ENCODE results near the gene ZNF117.
"Not testable (repeated sequence)": the region's sequence is repeated elsewhere in the genome, so short reads cannot be mapped to it uniquely, and the experiment has no call there.

Gene ZNF117

GRCh38 chr7:64990936-64991335 is at the start of gene ZNF117:
ZNF117 (minus strand) TSS chr7:64991036.
- DNase-seq (ENCODE audit: low spot score) (no peak), FAIRE-seq (no peak)

GRCh38 chr7:65038767-65039166 is 47.9 kb upstream of the ZNF117 start:
- peak; percentile 14 for DNase-seq (ENCODE audit: low spot score)
- FAIRE-seq, result not testable (repeated sequence)

DNA sequence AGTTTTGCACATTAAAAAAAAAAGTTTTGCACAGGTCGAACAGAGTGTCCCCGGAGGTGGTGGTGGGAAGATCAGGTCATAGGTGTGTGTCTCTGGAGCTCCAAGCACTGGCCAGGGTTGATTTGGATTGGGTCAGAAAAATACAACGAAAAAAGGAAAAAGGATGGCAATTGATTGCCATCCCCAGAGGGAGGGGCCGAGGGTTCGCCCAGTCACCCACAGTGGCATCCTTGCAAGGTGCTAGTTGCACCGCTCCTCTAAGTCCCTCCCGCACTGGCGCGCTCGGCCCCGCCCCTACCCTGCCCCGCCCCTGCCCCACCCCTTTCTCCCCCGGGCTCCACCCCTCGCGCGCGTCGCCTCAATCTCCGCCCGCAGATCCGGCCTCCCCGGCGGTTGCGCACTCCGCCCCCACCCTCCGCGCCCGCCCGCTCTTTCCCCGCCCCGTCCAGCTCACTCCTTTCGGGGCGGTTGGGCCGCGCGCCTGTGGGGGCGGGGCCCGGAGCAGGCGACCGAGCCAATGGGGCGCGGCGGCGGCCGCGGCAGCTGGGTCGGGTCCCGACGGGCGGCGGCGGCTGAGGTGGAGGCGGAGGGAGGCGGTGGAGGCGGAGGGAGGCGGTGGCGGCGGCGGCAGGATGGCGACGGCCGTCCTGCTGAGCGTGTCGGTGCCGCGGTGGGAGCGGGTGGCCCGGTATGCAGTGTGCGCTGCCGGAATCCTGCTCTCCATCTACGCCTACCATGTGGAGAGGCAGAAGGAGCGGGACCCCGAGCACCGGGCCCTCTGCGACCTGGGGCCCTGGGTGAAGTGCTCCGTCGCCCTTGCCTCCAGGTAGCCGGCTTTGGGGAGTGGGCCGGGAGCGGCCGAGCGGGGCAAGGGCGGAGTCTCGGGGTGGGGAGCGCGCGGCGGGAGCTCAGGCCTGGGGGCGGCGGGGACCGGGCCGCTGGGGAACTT is 47.2 kb upstream of the ZNF117 start:
- peak; percentile 94 for DNase-seq (ENCODE audit: low spot score)
- FAIRE-seq, result peak; percentile 71

DNA sequence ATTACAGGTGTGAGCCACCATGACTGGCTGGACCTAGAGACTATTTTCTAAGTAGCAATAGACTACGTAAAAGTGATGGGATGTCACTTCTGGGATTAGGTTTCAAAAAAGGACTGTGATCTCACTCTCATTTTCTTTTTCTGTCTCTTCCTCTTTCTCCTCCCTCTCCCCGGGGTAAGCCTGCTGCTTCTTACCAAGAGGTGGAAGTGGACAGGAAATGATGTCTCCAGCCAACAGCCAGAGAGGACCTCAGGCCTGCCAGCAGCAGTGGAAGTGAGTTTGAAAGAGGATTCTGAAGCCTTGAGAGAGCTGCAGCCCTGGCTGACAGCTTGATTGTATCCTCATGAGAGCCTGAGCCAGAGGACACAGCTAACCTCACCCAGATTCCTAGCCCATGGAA is 45.7 kb upstream of the ZNF117 start:
- DNase-seq (ENCODE audit: low spot score); FAIRE-seq: not testable (repeated sequence)

DNA sequence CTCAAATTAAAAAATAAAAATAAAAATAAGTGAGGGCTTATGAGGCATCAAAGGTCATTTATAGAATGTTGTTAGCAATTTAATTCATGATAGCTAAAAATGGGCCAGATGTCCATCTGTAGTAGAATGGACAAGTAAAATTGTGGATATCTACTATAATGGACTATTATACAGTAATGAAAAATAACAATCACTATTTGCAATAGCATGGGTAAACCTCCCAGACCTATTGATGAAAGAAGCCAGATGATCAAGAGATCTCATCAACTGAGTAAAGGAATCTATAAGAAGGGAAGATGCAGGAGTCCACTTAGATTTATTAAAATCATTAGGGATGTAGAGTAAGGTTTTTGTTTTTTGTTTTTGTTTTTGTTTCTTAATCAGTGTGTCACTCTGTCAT is 44.6 kb upstream of the ZNF117 start:
- not testable (repeated sequence) for FAIRE-seq; DNase-seq (ENCODE audit: low spot score)

DNA sequence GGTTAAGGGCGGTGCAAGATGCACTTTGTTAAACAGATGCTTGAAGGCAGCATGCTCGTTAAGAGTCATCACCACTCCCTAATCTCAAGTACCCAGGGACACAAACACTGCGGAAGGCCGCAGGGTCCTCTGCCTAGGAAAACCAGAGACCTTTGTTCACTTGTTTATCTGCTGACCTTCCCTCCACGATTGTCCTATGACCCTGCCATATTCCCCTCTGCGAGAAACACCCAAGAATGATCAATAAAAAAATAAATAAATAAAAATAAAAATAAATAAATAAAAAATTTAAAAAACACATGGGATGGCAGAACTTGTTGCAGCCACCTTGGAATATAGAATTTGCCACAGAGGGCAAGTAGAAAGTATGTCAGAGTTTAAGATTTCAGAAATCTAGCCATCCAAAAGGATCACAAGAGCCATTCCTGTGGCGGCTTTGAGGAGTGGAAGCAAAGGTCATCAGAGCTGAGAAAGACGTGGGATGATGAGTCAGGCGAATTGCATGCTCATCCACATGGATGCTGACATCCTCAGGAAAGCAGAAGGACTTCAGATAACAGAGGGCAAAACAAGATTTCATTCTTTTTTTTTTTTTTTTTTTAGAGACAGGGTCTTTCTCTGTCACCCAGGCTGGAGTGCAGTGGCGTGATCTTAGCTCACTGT is 43.4 kb upstream of the ZNF117 start:
- DNase-seq (ENCODE audit: low spot score), result peak; percentile 13
- not testable (repeated sequence) for FAIRE-seq

GRCh38 chr7:65033391-65033790 is 42.6 kb upstream of the ZNF117 start:
- not testable (repeated sequence) for DNase-seq (ENCODE audit: low spot score); FAIRE-seq

- FAIRE-seq; DNase-seq (ENCODE audit: low spot score): not testable (repeated sequence)
These were observed 34.2 kb upstream of the ZNF117 start for GRCh38 chr7:65025023-65025422.

DNA sequence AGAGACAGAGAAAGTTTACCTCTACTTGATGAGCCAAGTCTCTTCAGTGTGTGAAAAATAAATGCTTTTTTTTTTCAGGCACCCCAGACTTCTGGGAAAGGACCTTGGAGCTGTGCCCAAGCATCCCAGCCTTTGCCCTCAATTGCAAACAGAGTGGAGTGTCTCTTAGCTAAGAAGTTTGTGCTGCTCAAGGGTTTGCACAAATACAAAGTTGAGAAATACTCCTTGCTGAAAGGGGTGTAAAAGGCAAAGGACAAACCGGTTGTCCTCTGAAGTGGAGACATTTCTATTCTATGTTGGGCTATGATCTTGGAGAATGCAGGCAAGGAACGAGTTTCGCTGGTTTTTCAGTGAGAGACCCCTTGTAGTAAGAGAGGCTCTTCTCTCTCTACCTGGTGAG is 30.1 kb upstream of the ZNF117 start:
- not testable (repeated sequence) for FAIRE-seq; DNase-seq (ENCODE audit: low spot score)

DNA sequence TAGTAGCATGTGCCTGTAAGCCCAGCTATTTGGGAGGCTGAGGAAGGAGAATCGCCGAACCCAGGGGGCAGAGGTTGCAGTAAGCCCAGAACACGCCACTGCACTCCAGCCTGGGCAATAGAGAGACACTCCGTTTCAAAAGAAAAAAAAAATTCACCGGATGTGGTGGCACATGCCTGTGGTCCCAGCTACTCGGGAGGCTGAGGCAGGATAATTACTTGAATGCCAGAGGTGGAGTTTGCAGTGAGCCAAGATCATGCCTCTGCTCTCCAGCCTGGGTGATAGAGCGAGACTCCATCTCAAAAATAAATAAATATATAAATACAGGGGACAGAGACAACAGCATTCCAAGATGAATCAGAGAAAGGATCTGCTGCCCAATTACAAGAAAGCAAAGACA is 19.0 kb upstream of the ZNF117 start:
- not testable (repeated sequence) for FAIRE-seq; DNase-seq (ENCODE audit: low spot score)

DNA sequence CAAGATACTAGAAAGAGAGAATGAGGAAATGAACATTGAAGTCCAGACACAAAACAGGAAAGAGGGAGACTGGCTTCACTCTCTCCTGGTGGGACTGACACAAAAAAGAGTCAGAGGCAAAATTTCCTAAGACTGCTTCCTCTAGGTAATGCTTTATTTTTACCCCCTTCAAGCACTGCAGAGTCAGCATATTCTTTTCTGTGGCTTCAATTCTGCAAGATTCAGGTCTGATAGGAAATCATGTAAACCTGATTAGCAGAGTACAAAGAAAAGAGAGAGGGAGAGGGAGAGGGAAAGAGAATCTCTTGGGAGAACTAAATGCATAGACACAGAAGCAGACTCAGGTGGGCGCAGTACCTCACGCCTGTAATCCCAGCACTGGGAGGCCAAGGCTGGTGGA is 18.6 kb upstream of the ZNF117 start:
- not testable (repeated sequence) for DNase-seq (ENCODE audit: low spot score); FAIRE-seq

DNA sequence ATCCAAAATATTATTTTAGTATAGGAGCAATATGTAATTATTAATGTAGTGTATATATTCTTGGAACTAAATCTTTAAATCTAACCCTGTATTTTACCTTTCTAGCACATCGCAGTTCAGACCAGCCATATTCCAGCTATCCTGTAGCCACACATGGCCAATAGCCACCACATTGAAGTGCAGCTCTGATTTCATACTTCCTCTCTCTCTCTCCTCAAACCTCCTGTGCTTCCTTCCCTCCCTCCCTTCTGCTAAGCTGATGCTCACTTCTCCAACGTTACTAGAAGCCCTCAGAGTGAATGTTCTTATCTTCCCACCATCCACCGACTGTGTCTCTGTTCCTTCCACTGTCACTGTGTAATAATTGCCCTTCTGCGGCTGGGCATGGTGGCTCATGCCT is 16.2 kb upstream of the ZNF117 start:
- FAIRE-seq; DNase-seq (ENCODE audit: low spot score): not testable (repeated sequence)

- FAIRE-seq (no peak), DNase-seq (ENCODE audit: low spot score) (peak; percentile 88)
These were observed 15.5 kb upstream of the ZNF117 start, which contains the start of gene ERV3-1 for GRCh38 chr7:65006094-65006992. ERV3-1 (minus strand) TSS chr7:65006687; CDS start chr7:64993026, 13,661 bp downstream.

- DNase-seq (ENCODE audit: low spot score) (no peak), FAIRE-seq (no peak)
These were observed 13.7 kb upstream of the ZNF117 start for GRCh38 chr7:65004575-65004974.

DNA sequence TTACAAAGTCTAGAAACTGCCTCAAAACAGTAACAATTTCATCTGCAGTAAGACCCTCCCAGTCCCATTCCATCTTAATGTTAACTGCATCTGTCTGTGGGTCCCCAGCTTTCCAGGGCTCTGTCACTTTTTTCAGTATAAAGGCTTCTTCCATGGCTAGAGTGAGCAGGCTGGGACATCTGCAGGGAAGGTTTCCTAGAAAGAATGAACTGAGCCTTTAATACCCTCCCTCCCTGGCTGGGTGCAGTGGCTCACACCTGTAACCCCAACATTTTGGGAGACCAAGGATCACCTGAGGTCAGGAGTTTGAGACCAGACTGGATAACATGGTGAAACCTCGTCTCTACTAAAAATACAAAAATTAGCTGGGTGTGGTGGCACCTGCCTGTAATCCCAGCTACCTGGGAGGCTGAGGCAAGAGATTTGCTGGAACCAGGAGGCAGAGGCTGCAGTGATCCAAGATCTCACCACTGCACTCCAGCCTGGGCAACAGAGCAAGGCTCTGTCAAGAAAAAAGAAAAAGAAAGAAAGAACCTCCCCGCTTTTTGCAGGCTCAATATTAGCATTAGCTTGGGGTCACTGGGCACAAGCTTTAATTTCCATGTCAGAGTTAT is 12.2 kb upstream of the ZNF117 start:
- no peak for FAIRE-seq

DNA sequence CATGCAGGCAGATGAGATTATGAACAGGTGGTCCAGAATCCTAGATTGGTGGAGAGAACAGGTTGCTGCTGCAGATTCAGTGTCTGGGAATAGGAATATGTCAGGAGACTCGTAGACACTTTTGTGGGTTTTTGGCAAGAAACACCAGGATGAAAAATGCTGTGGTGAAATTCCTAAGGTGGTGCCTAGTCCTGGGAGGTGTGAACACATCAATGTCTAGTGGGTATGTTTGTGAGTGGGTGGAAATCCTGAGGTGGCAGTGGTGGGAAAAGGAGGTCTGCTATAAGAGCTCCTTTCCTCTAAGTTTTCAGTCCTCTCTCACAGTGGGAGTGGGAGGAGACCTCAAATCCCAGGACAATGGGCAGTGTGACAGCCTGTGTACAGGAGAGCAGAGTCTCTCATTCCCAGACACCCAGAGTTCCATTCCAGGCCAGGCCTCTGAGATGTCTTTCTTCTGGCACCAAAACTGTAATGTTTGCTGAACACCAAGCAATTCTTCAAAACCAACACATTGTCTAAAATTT is 10.5 kb upstream of the ZNF117 start:
- FAIRE-seq (no peak), DNase-seq (ENCODE audit: low spot score) (no peak)

More for the DNA sequence above, 12.2 kb upstream of the ZNF117 start:
- DNase-seq (ENCODE audit: low spot score), result no peak

- DNase-seq (ENCODE audit: low spot score), result no peak
- FAIRE-seq, result no peak
These were observed 8.5 kb upstream of the ZNF117 start for GRCh38 chr7:64999165-65000004.

DNA sequence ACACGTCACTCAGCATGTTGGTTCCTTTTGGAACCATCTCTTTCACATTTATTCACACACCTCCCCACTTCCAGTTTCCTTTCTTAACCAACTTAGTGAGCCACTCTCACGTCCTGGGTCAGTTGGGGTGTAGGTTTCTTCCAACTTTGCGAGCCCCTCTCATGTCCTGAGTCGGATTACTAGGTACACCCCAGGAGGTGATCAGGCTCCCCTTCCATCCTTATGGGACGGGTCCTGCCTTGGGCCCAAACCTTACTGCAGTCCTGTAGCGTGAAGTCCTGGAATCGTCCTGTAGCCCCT is 8.0 kb upstream of the ZNF117 start:
- DNase-seq (ENCODE audit: low spot score) (no peak), FAIRE-seq (no peak)

DNA sequence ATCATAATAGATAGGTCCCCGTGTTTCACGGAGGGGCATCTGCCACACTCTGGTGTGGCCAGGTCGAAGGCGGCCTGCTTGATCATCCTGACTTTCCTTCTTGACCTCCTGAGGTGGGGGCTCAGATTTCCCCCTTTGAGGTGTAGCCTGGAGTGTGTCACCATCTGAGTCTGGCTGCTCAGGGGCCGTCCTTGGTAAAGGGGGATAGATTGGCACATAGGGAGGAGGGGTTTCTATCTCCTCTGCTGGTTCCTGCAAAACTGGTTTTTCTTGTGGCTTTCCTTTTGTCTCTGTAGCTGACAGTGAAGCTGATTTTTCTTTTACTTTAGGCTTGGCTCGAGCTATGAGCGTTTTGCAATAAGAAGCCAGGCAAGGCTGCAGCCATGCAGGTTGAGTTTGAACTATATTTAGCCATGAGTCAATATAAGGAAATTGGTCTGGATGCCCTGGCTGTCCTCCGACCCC is 7.1 kb upstream of the ZNF117 start:
- no peak for FAIRE-seq
- no peak for DNase-seq (ENCODE audit: low spot score)
